ENCODE measurements around the gene MAGEL2.

GRCh38 chr15:23594252-23594770 is 53.4 kb downstream of the MAGEL2 start:
- TF ChIP-seq ISL1 (CRISPR knock-in tag; IDR thresholded peaks at IDR 0.05) (no peak), PATZ1 (CRISPR knock-in tag; IDR thresholded peaks at IDR 0.05; ENCODE audit: borderline replicate concordance) (no peak)

Measured in SK-N-SH treated with all-trans-retinoic acid at 6 μM for 48 hours (cell line).